ENCODE data around the gene NANOG.
"Not testable (repeated sequence)": the region's sequence is repeated elsewhere in the genome, so short reads cannot be mapped to it uniquely, and the experiment has no call there.

NANOG gene

DNA sequence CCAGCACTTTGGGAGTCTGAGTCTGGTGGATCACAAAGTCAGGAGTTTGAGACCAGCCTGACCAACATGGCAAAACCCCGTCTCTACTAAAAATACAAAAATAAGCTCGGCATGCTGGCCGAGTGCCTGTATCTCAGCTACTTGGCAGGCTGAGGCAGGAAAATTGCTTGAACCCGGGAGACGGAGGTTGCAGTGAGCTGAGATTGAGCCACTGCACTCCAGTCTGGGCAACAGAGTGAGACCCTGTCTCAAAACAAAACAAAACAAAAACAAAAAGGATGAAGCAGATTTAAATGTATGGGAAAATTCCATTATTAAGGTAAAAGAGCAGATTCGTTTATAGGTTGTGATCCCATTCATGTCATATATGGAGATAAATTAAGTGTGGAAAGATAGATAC is 17.1 kb downstream of the NANOG start:
- DNase-seq (ENCODE audit: low read depth) = not testable (repeated sequence)

DNA sequence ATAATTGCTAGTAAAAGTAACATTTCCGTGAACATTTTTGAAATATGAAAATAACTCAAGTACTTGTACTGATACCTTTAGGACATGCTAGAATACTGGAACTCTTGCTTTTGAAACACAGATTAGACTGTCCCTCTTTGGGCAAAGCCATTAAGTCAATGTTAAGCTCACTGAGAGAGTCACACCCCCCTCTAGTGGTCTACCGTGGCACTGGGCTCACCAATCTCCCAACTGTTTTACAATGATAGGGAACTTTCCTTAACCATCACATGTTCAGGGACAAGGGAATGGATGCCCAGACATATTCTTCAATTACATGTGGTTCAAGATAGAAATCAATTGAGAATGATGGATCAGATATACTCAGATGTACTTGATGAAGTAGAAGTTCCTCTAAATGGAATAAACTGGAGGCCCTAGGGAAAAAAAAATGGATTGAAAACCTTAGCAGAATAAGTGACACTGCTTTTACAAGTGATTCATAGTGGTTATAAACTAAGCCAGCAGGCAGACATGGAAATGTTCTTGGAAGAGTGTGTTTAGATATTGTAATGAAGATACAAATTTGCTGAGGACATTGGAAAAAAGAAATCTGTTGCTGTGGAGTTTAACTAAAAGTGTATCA is 17.8 kb downstream of the NANOG start:
- DNase-seq (ENCODE audit: low read depth) = peak; percentile 32

DNA sequence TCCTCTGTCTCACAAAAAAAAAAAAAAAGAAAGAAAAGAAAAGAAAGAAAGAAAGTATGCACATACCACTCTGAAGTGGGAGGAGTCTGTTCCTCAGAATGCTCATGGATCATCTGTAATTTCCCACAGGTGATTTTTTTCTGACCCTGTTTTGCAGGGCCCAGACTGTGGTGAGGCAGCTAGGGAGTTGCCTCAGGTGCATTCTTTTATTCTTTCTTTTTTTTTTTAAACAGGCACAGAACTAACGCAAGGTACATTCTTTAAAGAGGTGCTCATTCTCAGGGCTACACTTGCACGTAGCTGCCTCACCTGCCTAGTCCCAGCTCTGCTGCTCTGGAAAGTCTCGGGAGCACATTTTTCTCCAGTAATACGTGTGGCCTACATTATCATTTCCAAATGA is 36.6 kb downstream of the NANOG start:
- DNase-seq (ENCODE audit: low read depth) = not testable (repeated sequence)

DNA sequence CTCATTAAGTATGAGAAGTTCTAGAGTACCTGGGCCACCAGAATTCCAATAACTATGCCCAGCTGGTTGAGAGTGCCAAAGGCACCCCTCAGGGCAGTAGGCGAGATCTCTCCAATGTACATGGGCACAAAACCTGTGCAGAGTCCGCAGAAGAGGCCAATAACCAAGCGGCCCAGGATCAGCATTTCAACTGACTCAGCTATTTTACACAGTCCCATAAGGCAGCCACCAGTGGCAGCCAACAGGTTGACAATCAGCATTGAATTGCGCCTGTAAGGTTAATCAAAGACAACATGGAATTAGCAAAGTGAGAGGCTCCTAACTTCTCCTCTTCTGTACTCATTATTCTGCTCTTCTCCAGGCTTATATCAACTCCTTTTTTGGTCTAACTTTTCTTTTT is 40.5 kb downstream of the NANOG start:
- DNase-seq (ENCODE audit: low read depth) = not testable (repeated sequence)

DNA sequence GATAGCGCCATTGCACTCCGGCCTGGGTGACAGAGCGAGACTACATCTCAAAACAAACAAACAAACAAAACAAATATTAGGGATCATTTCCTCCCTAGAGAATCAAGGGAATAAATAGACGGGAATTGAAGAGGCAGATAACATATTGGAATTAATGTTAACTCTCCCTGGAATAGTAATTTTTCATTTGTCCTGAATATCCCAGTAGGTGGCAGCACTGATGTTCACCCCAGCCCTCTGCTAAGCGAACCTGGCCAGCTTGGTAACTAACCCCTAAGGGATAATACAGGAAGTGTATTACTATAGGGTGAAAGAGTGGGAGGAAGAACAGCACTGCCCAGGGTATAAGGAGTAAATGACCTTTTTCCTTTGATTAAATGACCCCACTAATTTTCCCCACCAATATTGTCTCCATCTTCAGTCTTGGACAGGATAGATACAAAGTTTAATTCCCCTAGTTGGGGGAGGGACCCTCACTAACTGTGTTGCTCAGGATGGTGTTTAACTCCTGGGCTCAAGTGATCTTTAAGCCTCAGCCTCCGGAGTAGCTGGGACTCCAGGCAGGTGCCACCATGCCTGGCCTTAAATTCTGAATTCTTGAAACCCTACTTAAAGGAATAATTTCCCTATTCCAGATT is 43.0 kb downstream of the NANOG start:
- DNase-seq (ENCODE audit: low read depth) = no peak

DNA sequence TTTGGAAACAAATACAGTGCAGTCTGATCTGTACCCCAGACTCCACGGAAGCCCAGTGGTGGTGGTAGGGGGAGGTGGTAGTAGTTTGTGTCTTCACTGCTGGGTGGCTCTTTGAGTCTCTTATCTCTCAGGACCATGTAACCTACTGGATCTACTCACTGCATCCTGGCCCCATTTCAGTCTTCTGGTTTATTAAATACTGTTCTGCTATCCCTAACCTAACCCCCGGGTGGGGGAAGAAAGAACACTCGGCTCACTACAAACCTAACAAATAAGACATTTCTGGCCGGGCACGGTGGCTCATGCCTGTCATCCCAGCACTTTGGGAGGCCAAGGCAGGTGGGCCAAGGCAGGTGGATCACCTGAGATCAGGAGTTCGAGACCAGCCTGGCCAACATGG is 44.0 kb downstream of the NANOG start:
- DNase-seq (ENCODE audit: low read depth) = not testable (repeated sequence)

DNA sequence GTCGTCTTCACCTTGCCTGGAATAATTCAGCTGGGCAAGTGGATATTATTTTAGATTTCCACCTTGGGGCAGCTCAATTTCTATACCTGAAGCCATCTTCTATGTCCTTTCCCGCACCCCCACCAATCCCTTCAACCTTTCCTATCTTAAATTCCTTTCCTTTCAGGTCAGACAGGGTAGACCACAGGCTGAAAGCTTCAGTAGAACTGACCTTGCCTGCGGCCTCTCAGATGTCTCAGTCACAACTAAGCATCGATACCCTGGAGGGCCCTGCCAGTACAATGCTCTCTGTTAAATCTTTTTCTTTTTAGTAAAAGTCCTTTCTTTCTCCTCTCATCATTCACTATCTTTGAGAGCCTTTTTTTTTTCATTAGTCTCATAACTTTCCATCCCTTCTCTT is 44.6 kb downstream of the NANOG start:
- DNase-seq (ENCODE audit: low read depth) = no peak

DNA sequence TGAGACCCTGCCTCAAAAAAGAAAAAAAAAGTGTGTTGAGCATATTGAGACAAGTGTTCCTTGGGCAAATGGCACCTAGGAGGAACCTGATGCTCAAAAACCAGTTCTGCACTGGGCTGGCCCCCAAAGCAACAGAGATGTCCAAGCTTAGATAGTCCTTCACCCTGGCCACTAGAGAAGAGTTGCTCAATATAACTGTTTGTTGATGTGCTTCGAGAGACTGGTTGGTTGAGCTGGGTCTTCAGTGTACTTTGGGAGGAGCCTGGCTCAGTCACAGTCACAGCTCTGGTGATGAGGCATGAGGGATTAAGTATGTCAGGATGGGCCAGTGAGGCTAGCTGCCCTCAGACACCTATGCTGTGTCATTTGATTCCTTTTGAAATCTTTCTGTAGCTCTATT is 45.5 kb downstream of the NANOG start:
- no peak for DNase-seq (ENCODE audit: low read depth)

DNA sequence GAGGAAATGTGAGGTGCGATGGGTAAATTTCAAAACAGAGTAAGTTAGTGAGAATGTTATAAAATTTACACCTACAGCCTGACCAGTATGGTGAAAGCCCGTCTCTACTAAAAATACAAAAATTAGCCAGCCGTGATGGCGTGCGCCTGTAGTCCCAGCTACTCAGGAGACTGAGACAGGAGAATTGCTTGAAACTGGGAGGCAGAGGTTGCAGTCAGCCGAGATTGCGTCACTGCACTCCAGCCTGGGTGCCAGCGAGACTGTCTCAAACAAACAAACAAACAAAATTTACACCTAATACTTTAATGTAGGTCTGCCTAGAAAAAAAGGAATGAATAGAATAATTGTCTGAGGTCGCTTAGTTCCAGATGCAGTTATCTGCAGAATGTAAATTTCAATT is 45.9 kb downstream of the NANOG start:
- DNase-seq (ENCODE audit: low read depth) = no peak

DNA sequence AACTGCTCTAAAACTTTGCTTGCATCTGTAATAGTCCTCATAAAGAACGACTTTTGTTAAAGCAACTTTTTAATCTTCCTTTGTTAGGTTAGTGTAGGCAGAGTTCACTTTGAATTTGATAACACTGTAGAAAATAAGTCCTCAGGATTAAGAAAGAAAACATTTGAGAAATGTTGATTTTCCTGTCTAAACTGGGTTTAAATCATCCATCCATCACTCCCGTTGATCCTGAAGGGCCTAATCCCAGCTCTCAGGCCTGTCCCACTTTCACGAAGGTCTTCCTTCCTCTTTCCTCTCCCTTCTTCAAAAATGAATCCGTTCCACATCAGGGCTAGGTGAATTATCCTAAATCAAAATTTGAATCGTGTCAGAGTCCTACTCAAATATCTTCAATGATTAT is 46.6 kb downstream of the NANOG start:
- DNase-seq (ENCODE audit: low read depth) = no peak

DNA sequence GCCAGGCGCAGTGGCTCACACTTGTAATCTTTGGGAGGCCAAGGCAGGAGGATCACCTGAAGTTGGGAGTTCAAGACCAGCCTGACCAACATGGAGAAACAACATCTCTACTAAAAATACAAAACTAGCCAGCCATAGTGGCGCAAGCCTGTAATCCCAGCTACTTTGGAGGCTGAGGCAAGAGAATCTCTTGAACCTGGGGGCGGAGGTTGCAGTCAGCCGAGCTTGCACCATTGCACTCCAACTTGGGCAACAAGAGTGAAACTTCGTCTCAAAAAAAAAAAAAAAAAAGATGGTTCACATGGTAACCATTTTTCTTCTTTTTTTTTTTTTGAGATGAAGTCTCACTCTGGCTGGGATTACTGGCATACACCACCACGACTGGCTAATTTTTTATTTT is 48.2 kb downstream of the NANOG start:
- no peak for DNase-seq (ENCODE audit: low read depth)

DNA sequence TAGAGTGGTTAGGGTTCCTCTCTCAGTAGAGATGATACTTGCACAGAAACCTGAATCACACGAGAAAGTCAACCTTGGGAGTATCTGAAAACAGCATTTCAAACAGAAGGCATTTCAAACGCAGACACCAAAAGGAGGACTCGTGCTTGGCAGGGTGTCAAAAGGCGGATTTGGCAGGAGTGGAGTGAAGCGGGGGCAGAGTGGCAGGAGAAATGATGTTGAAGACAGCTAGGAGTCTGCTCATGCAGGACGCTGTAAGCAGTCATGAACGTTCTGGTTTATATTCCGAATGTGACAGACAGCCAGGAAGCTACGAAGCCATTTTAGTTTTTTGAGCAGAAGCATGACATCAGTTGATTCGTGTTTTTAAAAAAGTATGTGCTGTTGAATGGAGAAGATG is 50.0 kb downstream of the NANOG start:
- DNase-seq (ENCODE audit: low read depth) = not testable (repeated sequence)

DNA sequence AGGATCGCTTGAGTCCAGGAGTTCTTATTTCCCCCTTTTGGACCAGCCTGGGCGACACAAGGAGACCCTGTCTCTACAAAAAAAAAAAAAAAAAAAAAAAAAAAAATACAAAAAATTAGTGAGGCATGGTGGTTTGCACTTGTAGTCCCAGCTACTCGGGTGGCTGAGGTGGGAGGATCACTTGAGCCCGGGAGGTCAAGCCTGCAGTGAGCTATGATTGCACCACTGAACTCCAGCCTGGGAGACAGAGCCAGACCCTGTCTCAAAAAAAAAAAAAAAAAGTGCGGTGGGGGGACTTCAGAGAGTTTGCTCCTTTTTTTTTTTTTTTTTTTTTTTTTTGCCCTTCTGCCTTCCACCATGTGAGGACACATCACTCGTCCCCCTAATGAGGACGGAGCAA is 50.6 kb downstream of the NANOG start:
- DNase-seq (ENCODE audit: low read depth) = not testable (repeated sequence)

DNA sequence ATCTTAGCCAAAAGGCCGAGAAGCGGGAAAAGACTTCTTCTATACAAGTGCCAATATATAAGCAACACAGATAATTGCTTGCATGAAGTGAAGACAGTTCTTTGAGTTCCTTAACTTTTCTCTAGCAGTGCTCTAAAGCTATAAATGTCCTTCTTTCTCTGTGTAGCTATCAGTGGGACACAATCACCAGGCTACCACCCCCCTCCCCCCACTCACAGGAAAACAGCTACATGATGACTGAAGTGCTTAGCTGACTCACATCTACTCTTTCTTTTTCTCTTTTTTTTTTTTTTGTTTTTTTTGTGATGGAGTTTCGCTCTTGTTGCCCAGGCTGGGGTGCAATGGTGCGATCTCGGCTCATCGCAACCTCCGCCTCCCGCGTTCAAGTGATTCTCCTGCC is 53.2 kb downstream of the NANOG start:
- DNase-seq (ENCODE audit: low read depth) = not testable (repeated sequence)

DNA sequence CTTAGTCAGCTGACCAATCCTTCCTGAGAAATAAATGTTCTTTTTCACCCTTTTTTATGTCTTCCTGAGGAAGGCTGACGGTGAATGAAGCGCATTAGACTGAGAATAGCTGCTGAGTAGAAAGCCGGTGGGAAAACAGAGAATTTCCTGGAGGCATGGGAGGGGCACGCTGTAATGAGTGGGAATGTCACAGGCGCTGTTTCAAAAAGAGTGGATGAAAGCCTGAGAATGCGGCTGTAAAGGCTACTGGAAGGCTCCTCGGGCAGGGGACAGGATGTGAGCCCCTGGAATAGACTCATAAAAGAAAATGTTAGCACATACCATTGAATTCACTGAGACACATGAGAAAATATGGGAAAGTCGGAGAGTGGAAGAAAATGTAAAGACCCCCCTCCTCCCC is 53.9 kb downstream of the NANOG start:
- not testable (repeated sequence) for DNase-seq (ENCODE audit: low read depth)

DNA sequence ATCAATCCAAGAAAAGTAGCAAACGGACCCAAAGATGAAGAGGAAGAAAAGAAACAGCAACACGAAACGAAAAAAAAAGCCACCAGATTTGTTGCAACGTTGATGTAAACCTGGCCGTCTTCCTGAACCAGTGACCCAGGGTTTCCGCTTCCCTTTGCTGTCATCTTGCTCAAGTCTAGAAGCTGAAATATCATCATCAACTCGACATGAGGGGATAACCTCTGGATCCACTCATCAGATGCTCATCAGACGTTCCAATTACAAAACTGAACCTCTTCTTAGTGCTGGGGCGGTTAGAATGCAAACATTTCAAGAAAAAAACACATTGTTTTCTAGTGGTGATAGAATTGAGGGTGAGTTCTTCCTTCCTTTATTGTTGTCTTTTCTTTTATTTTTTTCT is 54.4 kb downstream of the NANOG start:
- DNase-seq (ENCODE audit: low read depth) = not testable (repeated sequence)

DNA sequence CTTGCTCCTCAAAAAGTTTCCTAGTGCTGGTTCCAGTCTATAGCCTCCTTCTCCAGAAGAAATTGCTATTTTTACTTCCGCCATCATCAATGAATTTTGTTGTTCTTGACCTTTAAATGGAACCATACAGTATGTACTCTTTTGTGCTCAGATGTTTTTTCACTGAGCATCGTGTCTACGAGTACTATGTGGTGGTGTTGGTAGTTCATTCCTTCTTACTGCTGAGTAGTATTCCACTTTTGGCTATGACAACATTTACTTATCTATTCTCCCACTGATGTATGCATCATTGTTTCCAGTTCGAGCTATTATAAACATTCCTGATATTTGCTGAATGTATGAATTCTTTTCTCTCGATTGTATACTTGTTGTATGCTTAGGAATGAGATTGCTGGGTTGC is 54.9 kb downstream of the NANOG start:
- DNase-seq (ENCODE audit: low read depth) = no peak

DNA sequence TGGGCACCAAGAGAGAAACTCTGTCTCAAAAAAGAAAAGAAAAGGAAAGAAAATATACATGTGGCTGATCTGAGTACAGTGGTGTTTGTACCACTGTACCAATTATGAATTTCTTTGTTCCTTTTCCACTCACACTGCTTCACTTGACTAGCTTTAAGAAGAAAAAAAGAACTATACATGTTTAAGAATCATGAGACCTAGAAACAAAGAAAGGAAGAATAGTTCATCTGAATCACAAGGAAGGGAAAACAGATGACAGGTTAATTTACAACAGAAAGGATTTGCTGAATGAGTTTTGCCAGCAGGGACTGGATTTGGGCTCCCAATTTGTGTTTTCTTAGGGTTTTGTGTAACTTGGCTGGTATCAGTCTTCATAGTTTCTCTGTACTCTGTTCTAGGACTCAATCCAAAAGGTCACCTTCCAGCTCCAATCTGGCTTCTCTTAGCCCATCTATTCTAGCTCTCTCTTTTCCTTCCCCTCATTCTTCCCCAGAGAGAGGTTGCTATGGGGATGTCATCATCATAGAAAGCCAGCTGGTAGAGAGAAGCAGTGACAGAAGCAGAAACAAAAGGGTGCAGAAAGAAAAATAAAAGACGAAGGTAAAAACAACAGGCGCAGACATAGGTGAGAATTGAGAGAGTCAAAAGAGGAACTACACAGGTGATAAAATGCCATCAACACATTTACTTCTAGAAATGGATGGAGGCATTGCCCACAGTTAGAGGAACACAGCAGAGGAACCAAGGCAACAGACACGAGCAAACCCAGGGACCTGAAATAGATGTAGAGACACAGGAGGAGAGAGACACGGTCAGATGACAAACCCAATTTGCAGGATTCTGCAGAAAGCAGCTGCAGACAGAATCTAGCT is 58.3 kb downstream of the NANOG start:
- DNase-seq (ENCODE audit: low read depth) = not testable (repeated sequence)

DNA sequence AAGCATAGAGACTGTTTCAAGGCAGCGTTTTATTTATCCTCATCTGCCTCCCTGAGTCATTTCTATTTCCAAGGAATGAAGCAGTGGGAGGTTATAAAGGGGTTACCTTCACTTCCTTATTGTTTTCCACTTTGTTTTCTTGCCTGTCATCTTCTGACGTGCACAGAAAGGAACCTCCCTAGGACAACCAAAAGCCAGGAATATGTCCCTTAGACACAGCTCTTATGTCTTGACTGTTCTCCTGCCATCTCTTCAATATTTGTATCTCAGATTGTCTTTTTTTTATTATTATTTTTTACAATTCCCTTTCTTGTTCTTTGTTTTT is 58.9 kb downstream of the NANOG start:
- DNase-seq (ENCODE audit: low read depth) = not testable (repeated sequence)

Measured in stimulated activated CD4-positive, alpha-beta T cell treated with anti-CD3 and anti-CD28 coated beads, Interleukin-2, amount 100 ng/mL, for 4 hours (primary cell).